Natural killer cell (primary cell): Measurements from ENCODE around the gene ACO1. TPM values are rescaled to one million over a fixed set of nuclear protein-coding genes. Genes with fewer than 3 reads are reported as not detected.

Source experiments
- ATAC-seq, 3 donors: fragments of 150-1000 bp in 2 of 3; fragments of 200-7000 bp in 1 of 3; cut with Tn5 transposase; 1 replicate in 1 of 3; 2 replicates in 2 of 3; pipeline ENCODE4 v1.10.0; 2021; ENCODE audit warnings: mild to moderate bottlenecking in 2 of 3, moderate library complexity in 2 of 3
- DNase-seq, 2 donors: peaks; one replicate each; pipeline versions ENCODE4 v3.0.0 to v3.0.0-alpha.2; 2013 to 2021; ENCODE audit warnings: mixed read lengths in 1 of 2
- H3K27ac ChIP-seq: one replicate; pipeline ENCODE4 v1.5.1; 2013; ENCODE audit warnings: mild to moderate bottlenecking, low read length
- H3K27me3 ChIP-seq: one replicate; pipeline ENCODE4 v1.6.1; 2013; ENCODE audit warnings: low read length; ENCODE audit not compliant: control insufficient read depth, insufficient read depth
- H3K36me3 ChIP-seq: one replicate; pipeline ENCODE4 v1.6.1; 2013; ENCODE audit warnings: low read length; ENCODE audit not compliant: control insufficient read depth, insufficient read depth
- H3K4me1 ChIP-seq: one replicate; pipeline ENCODE4 v1.6.1; 2013; ENCODE audit warnings: low read length; ENCODE audit not compliant: control insufficient read depth, insufficient read depth
- H3K4me3 ChIP-seq: one replicate; pipeline ENCODE4 v1.5.1; 2013; ENCODE audit warnings: low read length
- H3K9me3 ChIP-seq: one replicate; pipeline ENCODE4 v1.6.1; 2013; ENCODE audit warnings: low read length; ENCODE audit not compliant: control insufficient read depth, insufficient read depth
- H3K27ac Mint-ChIP-seq, 2 donors: one replicate each; pipeline ENCODE4 v1.8.0; 2022; ENCODE audit warnings: mild to moderate bottlenecking in 2 of 2, mixed read lengths in 2 of 2, moderate library complexity in 1 of 2
- H3K27me3 Mint-ChIP-seq, 2 donors: one replicate each; pipeline ENCODE4 v1.8.0; 2022; ENCODE audit warnings: low read depth in 2 of 2, mixed read lengths in 2 of 2
- H3K36me3 Mint-ChIP-seq: one replicate; pipeline ENCODE4 v1.8.0; 2022; ENCODE audit warnings: mixed read lengths
- H3K4me1 Mint-ChIP-seq, 2 donors: one replicate each; pipeline ENCODE4 v1.8.0; 2022; ENCODE audit warnings: mixed read lengths in 2 of 2
- H3K4me3 Mint-ChIP-seq: one replicate; pipeline ENCODE4 v1.8.0; 2022; ENCODE audit warnings: mild to moderate bottlenecking, moderate library complexity, mixed read lengths
- H3K9me3 Mint-ChIP-seq, 2 donors: one replicate each; pipeline ENCODE4 v1.8.0; 2022; ENCODE audit warnings: mixed read lengths in 2 of 2
- CTCF ChIP-seq: fragments of 200-600 bp; IDR thresholded peaks from one replicate; pipeline ENCODE4 v1.8.0; 2022; ENCODE audit warnings: antibody characterized with exemption
- WGBS: methylation state at CpG from one replicate; pipeline ENCODE4 v1.1.7; 2013; ENCODE audit warnings: missing lambda C conversion rate; ENCODE audit not compliant: insufficient coverage; 5-methylcytosine and 5-hydroxymethylcytosine counted together
- intact Hi-C: fragments of 100-400 bp; cut with micrococcal nuclease; formaldehyde crosslinking; loops from one replicate; pipeline ENCODE4 v1.14.2; 2022
- total RNA-seq, 4 donors: library from RNA; stranded (reverse); fragments of 120-200 nt in 1 of 4; gene quantifications; one replicate each; pipeline versions ENCODE4 v1.2.3 to v1.2.4, GENCODE V29; 2013 to 2022

The ACO1 gene
- total RNA-seq, 3 donors from 2014 or later (not counting 1 experiment from before 2014, with no cell fraction given): 5.8 to 7.4 (median 6.9) TPM

- Histone ChIP-seq H3K9me3 (no peaks in the 10 kb centered on the region), H3K27ac (no peak overlapping the region), H3K4me3 (no peak overlapping the region), H3K4me1 (no peaks in the 10 kb centered on the region), H3K27me3 (no peaks in the 10 kb centered on the region), H3K36me3 (peaks cover 19% of the 10 kb centered on the region)
- H3K4me3 Mint-ChIP-seq: no peak overlapping the region
- peak overlapping the region in 1 of 2 donors; percentile 33 for H3K27ac Mint-ChIP-seq
- DNase-seq: no peak
- intact Hi-C loops: no loop called here
- 100% methylated on average over 1 of the region's 1 CpG for WGBS
- no peaks in the 10 kb centered on the region for H3K27me3 Mint-ChIP-seq
- peaks cover 17 to 26% of the 10 kb centered on the region in 2 donors for H3K4me1 Mint-ChIP-seq
- TF ChIP-seq CTCF: no peak
- no peaks in the 10 kb centered on the region for H3K36me3 Mint-ChIP-seq
- H3K9me3 Mint-ChIP-seq: no peaks in the 10 kb centered on the region
- ATAC-seq: no peak
These were observed 117.4 kb downstream of the ACO1 start for GRCh38 chr9:32501868-32502267.

- Histone ChIP-seq H3K36me3 (peaks cover 19% of the 10 kb centered on the region), H3K4me3 (no peak overlapping the region), H3K4me1 (no peaks in the 10 kb centered on the region), H3K9me3 (no peaks in the 10 kb centered on the region), H3K27me3 (no peaks in the 10 kb centered on the region), H3K27ac (no peak overlapping the region)
- peak overlapping the region in 1 of 2 donors; percentile 32 for H3K27ac Mint-ChIP-seq
- intact Hi-C loops: no loop called here
- no peak overlapping the region for H3K4me3 Mint-ChIP-seq
- ATAC-seq (no peak), DNase-seq (no peak)
- H3K9me3 Mint-ChIP-seq: no peaks in the 10 kb centered on the region
- H3K4me1 Mint-ChIP-seq: peaks cover 17 to 26% of the 10 kb centered on the region in 2 donors
- H3K27me3 Mint-ChIP-seq: no peaks in the 10 kb centered on the region
- 94% methylated on average over 4 of the region's 4 CpGs for WGBS
- TF ChIP-seq CTCF: no peak
- H3K36me3 Mint-ChIP-seq: no peaks in the 10 kb centered on the region
These were observed 118.0 kb downstream of the ACO1 start for GRCh38 chr9:32502464-32502863.

GRCh38 chr9:32503008-32503407, 118.6 kb downstream of the ACO1 start:
- Mint-ChIP-seq H3K4me1 (peaks cover 15 to 28% of the 10 kb centered on the region in 2 donors), H3K27me3 (no peaks in the 10 kb centered on the region), H3K4me3 (no peak overlapping the region), H3K9me3 (no peaks in the 10 kb centered on the region), H3K36me3 (no peaks in the 10 kb centered on the region), H3K27ac (peak overlapping the region; percentile 32 to 50)
- Histone ChIP-seq H3K36me3 (peaks cover 15% of the 10 kb centered on the region), H3K27me3 (no peaks in the 10 kb centered on the region), H3K4me1 (no peaks in the 10 kb centered on the region), H3K4me3 (no peak overlapping the region), H3K9me3 (no peaks in the 10 kb centered on the region), H3K27ac (no peak overlapping the region)
- no peak for TF ChIP-seq CTCF
- WGBS: 91% methylated on average over 3 of the region's 3 CpGs
- intact Hi-C loops: no loop called here
- no peak for ATAC-seq
- DNase-seq: no peak

Other genes starting within 250 kb of the ACO1 start
- 10 to 100 TPM; 13.8 to 21.3 (median 15.7) TPM for gene RIGI, start 141.6 kb downstream of the ACO1 start, total RNA-seq
- gene SMIM27, start 167.7 kb downstream of the ACO1 start, total RNA-seq: 10 to 100 TPM; 17.7 to 22.8 (median 18.0) TPM
- 10 to 100 TPM; 27.5 to 30.4 (median 29.8) TPM for gene TOPORS, start 167.9 kb downstream of the ACO1 start, total RNA-seq
- gene NDUFB6, start 188.5 kb downstream of the ACO1 start, total RNA-seq: 10 to 100 TPM; 12.6 to 14.6 (median 13.3) TPM